Skeletal muscle satellite cell (primary cell): ENCODE data around the gene PHLPP1.

Source experiments
- H3K27me3 ChIP-seq: 2 replicates; pipeline ENCODE4 v1.7.0; 2013; ENCODE audit warnings: low read length; ENCODE audit not compliant: control insufficient read depth, insufficient read depth
- H3K36me3 ChIP-seq: 2 replicates; pipeline ENCODE4 v1.7.0; 2013; ENCODE audit warnings: mild to moderate bottlenecking, control low read depth, low read length; ENCODE audit not compliant: insufficient read depth
- H3K4me1 ChIP-seq: 2 replicates; pipeline ENCODE4 v1.7.0; 2013; ENCODE audit warnings: low read length; ENCODE audit not compliant: control insufficient read depth, insufficient read depth
- H3K4me2 ChIP-seq: 2 replicates; pipeline ENCODE4 v1.7.0; 2013; ENCODE audit warnings: mild to moderate bottlenecking, low read length
- H3K4me3 ChIP-seq: 2 replicates; pipeline ENCODE4 v1.7.0; 2013; ENCODE audit warnings: low read length
- H3K9ac ChIP-seq: 2 replicates; pipeline ENCODE4 v1.7.0; 2013; ENCODE audit warnings: mild to moderate bottlenecking, low read depth, low read length, moderate library complexity
- H3K9me3 ChIP-seq: replicated peaks from 2 replicates; pipeline ENCODE4 v1.7.0; 2013; ENCODE audit warnings: mild to moderate bottlenecking, control low read depth, low read length

Gene PHLPP1

GRCh38 chr18:62938006-62938405, 222.7 kb downstream of the PHLPP1 start:
- Histone ChIP-seq H3K4me1 (peaks cover 27% of the 10 kb centered on the region), H3K9me3 (no peaks in the 10 kb centered on the region), H3K4me2 (peak overlapping the region; percentile 27), H3K27me3 (no peaks in the 10 kb centered on the region), H3K9ac (no peak overlapping the region), H3K36me3 (peaks cover 3% of the 10 kb centered on the region), H3K4me3 (no peak overlapping the region)

- Histone ChIP-seq H3K4me3 (no peak overlapping the region), H3K9ac (no peak overlapping the region), H3K4me1 (peaks cover 27% of the 10 kb centered on the region), H3K36me3 (peaks cover 3% of the 10 kb centered on the region), H3K9me3 (no peaks in the 10 kb centered on the region), H3K27me3 (no peaks in the 10 kb centered on the region), H3K4me2 (peak overlapping the region; percentile 27)
Measured at GRCh38 chr18:62938487-62938886, 223.1 kb downstream of the PHLPP1 start.

GRCh38 chr18:62939433-62939832, 224.1 kb downstream of the PHLPP1 start:
- H3K36me3 ChIP-seq, result peaks cover 3% of the 10 kb centered on the region
- no peak overlapping the region for H3K9ac ChIP-seq
- H3K4me2 ChIP-seq, result no peak overlapping the region
- H3K4me1 ChIP-seq, result peaks cover 27% of the 10 kb centered on the region
- no peaks in the 10 kb centered on the region for H3K9me3 ChIP-seq
- H3K4me3 ChIP-seq, result no peak overlapping the region
- no peaks in the 10 kb centered on the region for H3K27me3 ChIP-seq

- Histone ChIP-seq H3K9ac (no peak overlapping the region), H3K4me3 (no peak overlapping the region), H3K4me1 (peaks cover 27% of the 10 kb centered on the region), H3K9me3 (no peaks in the 10 kb centered on the region), H3K4me2 (no peak overlapping the region), H3K27me3 (no peaks in the 10 kb centered on the region), H3K36me3 (peaks cover 3% of the 10 kb centered on the region)
Measured at GRCh38 chr18:62939926-62940325, 224.6 kb downstream of the PHLPP1 start.

GRCh38 chr18:62942578-62942977, 227.2 kb downstream of the PHLPP1 start:
- no peak overlapping the region for H3K4me2 ChIP-seq
- H3K27me3 ChIP-seq, result no peaks in the 10 kb centered on the region
- H3K9me3 ChIP-seq, result no peaks in the 10 kb centered on the region
- H3K4me3 ChIP-seq, result no peak overlapping the region
- peaks cover 12% of the 10 kb centered on the region for H3K4me1 ChIP-seq
- H3K36me3 ChIP-seq, result peaks cover 10% of the 10 kb centered on the region
- H3K9ac ChIP-seq, result no peak overlapping the region

- H3K9me3 ChIP-seq, result no peaks in the 10 kb centered on the region
- no peak overlapping the region for H3K4me3 ChIP-seq
- no peak overlapping the region for H3K4me2 ChIP-seq
- H3K9ac ChIP-seq, result no peak overlapping the region
- no peaks in the 10 kb centered on the region for H3K27me3 ChIP-seq
- no peaks in the 10 kb centered on the region for H3K4me1 ChIP-seq
- peaks cover 10% of the 10 kb centered on the region for H3K36me3 ChIP-seq
Measured at GRCh38 chr18:62944454-62944853, 229.1 kb downstream of the PHLPP1 start.

- Histone ChIP-seq H3K4me1 (no peaks in the 10 kb centered on the region), H3K27me3 (no peaks in the 10 kb centered on the region), H3K9me3 (no peaks in the 10 kb centered on the region), H3K9ac (no peak overlapping the region), H3K4me3 (no peak overlapping the region), H3K4me2 (no peak overlapping the region), H3K36me3 (peaks cover 7% of the 10 kb centered on the region)
Measured at GRCh38 chr18:62948788-62949187, 233.4 kb downstream of the PHLPP1 start.

- Histone ChIP-seq H3K4me3 (no peak overlapping the region), H3K4me1 (no peaks in the 10 kb centered on the region), H3K9ac (no peak overlapping the region), H3K9me3 (no peaks in the 10 kb centered on the region), H3K36me3 (peaks cover 4% of the 10 kb centered on the region), H3K4me2 (no peak overlapping the region), H3K27me3 (no peaks in the 10 kb centered on the region)
Measured at GRCh38 chr18:62950246-62950645, 234.9 kb downstream of the PHLPP1 start.

- H3K4me1 ChIP-seq, result no peaks in the 10 kb centered on the region
- H3K27me3 ChIP-seq, result no peaks in the 10 kb centered on the region
- no peaks in the 10 kb centered on the region for H3K36me3 ChIP-seq
- no peak overlapping the region for H3K9ac ChIP-seq
- H3K4me3 ChIP-seq, result no peak overlapping the region
- H3K4me2 ChIP-seq, result no peak overlapping the region
- H3K9me3 ChIP-seq, result no peaks in the 10 kb centered on the region
Measured at GRCh38 chr18:62952807-62953206, 237.5 kb downstream of the PHLPP1 start.

GRCh38 chr18:62953663-62954062, 238.3 kb downstream of the PHLPP1 start:
- no peak overlapping the region for H3K4me3 ChIP-seq
- no peaks in the 10 kb centered on the region for H3K27me3 ChIP-seq
- H3K4me1 ChIP-seq, result no peaks in the 10 kb centered on the region
- H3K36me3 ChIP-seq, result no peaks in the 10 kb centered on the region
- H3K9ac ChIP-seq, result no peak overlapping the region
- H3K4me2 ChIP-seq, result no peak overlapping the region
- no peaks in the 10 kb centered on the region for H3K9me3 ChIP-seq

GRCh38 chr18:62954366-62954765, 239.0 kb downstream of the PHLPP1 start:
- Histone ChIP-seq H3K9ac (no peak overlapping the region), H3K4me2 (no peak overlapping the region), H3K4me3 (no peak overlapping the region), H3K9me3 (no peaks in the 10 kb centered on the region), H3K36me3 (no peaks in the 10 kb centered on the region), H3K4me1 (no peaks in the 10 kb centered on the region), H3K27me3 (no peaks in the 10 kb centered on the region)

GRCh38 chr18:62957885-62958472, 242.6 kb downstream of the PHLPP1 start:
- Histone ChIP-seq H3K9me3 (no peaks in the 10 kb centered on the region), H3K36me3 (no peaks in the 10 kb centered on the region), H3K27me3 (no peaks in the 10 kb centered on the region), H3K4me1 (no peaks in the 10 kb centered on the region), H3K4me3 (no peak overlapping the region), H3K4me2 (no peak overlapping the region), H3K9ac (no peak overlapping the region)
